ENCODE measurements around the gene RBM24.

DNA sequence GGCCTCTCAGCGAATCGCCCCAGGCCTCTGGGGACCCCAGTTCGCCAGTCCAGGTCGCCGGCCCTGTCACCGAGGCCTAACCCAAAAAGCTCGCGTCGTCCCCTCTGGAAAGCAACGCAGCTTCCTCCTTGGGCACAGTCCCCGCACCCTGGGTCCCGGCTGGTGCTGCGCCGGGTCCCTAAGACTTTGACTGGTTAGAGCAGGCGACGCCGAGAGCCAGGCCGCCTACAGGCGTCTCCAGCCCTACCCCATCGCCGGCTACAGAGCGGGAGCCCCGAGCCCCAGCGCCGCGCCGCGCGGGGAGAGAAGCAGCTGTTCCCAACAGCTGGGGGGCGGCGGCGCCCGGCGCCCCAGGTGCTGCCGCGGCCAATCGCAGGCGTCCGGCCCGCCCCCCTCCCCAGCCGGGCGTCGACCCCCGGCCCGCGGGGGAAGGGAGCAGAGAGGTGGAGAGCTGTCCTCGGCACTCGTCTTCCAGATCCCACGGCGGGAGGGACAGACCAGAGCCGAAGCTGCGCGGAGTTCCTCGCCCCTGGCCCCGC, 540 bp upstream of the RBM24 start:
- TF ChIP-seq CTCF (IDR thresholded peaks at IDR 0.05; ENCODE audit: borderline replicate concordance, extremely low read depth, low read length, poor library complexity, severe bottlenecking) (no peak), EZH2 (IDR thresholded peaks at IDR 0.05; ENCODE audit: borderline replicate concordance, low read depth, low read length, severe bottlenecking) (no peak)
